Measurements from ENCODE around the gene WBP4.

The WBP4 gene

DNA sequence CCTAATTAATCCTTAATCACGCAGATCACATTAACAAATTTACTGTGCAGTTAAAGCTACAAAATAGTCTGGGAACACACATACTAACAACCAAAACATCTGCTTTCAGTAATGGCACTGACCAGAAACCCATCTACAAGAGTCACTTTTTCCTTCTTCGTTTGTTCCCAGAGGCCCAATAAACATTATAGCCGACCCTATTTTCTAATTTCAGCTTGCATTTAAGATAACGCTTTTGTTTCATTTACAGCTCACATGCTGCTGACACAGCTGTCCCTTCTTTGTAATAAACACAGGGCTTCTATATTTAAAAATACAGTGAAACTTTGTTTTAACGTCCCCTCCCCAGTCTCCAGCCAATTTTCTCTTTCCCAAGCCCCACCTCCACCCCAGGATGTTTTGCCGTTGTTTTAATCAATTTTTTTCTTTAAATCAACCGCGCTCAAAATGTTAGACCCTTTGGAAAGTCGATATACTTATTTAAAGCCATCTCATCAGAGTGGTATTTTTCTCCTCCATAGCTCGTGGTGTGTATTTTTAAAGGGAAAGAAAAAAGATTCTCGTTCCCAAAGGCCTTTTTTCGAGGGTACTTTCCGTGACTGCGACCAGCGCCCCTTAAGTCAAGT is 1.7 kb upstream of the WBP4 start:
- peaks cover 99% of the 10 kb centered on the region for H3K79me2 ChIP-seq (ENCODE audit: insufficient read depth, low read length)
- peaks cover 11% of the 10 kb centered on the region; the same call in 1 of the 2 replicates for H4K20me1 ChIP-seq (ENCODE audit: insufficient read depth, low read length)
- H3K27ac ChIP-seq (ENCODE audit: low read length): peak overlapping the region; percentile 98
- H3K4me1 ChIP-seq (ENCODE audit: insufficient read depth, low read length): peaks cover 70% of the 10 kb centered on the region
- ATAC-seq (ENCODE audit: insufficient read depth, low read depth) (no peak), DNase-seq (no peak)
- TF ChIP-seq, protein P1, sequence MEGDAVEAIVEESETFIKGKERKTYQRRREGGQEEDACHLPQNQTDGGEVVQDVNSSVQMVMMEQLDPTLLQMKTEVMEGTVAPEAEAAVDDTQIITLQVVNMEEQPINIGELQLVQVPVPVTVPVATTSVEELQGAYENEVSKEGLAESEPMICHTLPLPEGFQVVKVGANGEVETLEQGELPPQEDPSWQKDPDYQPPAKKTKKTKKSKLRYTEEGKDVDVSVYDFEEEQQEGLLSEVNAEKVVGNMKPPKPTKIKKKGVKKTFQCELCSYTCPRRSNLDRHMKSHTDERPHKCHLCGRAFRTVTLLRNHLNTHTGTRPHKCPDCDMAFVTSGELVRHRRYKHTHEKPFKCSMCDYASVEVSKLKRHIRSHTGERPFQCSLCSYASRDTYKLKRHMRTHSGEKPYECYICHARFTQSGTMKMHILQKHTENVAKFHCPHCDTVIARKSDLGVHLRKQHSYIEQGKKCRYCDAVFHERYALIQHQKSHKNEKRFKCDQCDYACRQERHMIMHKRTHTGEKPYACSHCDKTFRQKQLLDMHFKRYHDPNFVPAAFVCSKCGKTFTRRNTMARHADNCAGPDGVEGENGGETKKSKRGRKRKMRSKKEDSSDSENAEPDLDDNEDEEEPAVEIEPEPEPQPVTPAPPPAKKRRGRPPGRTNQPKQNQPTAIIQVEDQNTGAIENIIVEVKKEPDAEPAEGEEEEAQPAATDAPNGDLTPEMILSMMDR (IDR thresholded peaks at IDR 0.05; ENCODE audit: borderline replicate concordance, extremely low read depth, low read length, poor library complexity, severe bottlenecking): no peak
- no peak for TF ChIP-seq EZH2 (IDR thresholded peaks at IDR 0.05; ENCODE audit: borderline replicate concordance, low read depth, low read length, severe bottlenecking)
- peak overlapping the region; percentile 95 for H3K9ac ChIP-seq (ENCODE audit: low read depth, low read length)
- no peaks in the 10 kb centered on the region for H3K27me3 ChIP-seq (ENCODE audit: insufficient read depth, low read length, poor library complexity)
- peak overlapping the region; percentile 87 to 92 for H3K4me3 ChIP-seq (ENCODE audit: low read depth in 1 of 2, low read length in 2 of 2)
- peaks cover 11% of the 10 kb centered on the region for H3K36me3 ChIP-seq (ENCODE audit: insufficient read depth, low read length)
- peak overlapping the region; percentile 64 for H3K4me2 ChIP-seq (ENCODE audit: insufficient read depth, low read length)
- H3K9me3 ChIP-seq (ENCODE audit: insufficient read depth, low read length, severe bottlenecking): no peaks in the 10 kb centered on the region
- peak overlapping the region; percentile 92 for H2AFZ ChIP-seq (ENCODE audit: low read depth, low read length)

DNA sequence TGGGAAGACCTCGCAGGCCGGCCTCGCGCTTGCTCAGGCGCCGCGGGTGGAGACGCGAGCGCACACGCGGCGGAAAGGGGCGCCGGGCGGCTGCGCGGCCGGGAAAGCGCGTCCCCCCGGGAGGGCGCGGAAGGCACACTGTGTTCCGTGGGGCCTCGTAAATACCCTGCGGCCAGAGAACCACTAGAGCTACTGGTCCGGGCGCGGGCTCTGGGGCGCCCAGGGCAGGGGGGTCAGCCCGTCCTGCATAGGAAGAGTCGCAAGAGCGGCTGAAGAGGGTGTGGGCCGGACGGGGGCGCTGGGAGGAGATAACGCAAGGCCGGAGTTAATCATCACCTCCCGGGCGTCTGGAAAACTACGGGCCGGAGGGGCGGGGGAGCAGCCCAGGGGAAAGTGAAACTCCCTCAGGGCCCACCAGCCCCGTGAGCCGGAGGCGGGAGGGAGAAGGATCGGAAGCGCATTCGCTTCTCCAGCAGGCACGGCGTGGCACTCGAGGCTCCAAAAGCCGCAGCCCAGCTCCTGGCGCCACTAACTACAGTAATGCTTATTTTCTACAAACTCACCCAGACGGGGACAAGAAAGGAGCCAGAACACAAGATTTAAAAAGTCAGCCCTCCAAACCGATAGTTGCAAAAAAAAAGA is 1.1 kb upstream of the WBP4 start:
- H3K27me3 ChIP-seq (ENCODE audit: insufficient read depth, low read length, poor library complexity): no peaks in the 10 kb centered on the region
- no peaks in the 10 kb centered on the region for H3K9me3 ChIP-seq (ENCODE audit: insufficient read depth, low read length, severe bottlenecking)
- ATAC-seq (ENCODE audit: insufficient read depth, low read depth) (peak; percentile 60), DNase-seq (peak; percentile 85)
- H3K4me2 ChIP-seq (ENCODE audit: insufficient read depth, low read length): peak overlapping the region; percentile 64
- peaks cover 5% of the 10 kb centered on the region; the same call in 1 of the 2 replicates for H4K20me1 ChIP-seq (ENCODE audit: insufficient read depth, low read length)
- peaks cover 99% of the 10 kb centered on the region for H3K79me2 ChIP-seq (ENCODE audit: insufficient read depth, low read length)
- peak overlapping the region; percentile 87 to 92 for H3K4me3 ChIP-seq (ENCODE audit: low read depth in 1 of 2, low read length in 2 of 2)
- peaks cover 64% of the 10 kb centered on the region for H3K4me1 ChIP-seq (ENCODE audit: insufficient read depth, low read length)
- peak overlapping the region; percentile 95 for H3K9ac ChIP-seq (ENCODE audit: low read depth, low read length)
- H2AFZ ChIP-seq (ENCODE audit: low read depth, low read length): peak overlapping the region; percentile 92
- TF ChIP-seq, protein P1 (IDR thresholded peaks at IDR 0.05; ENCODE audit: borderline replicate concordance, extremely low read depth, low read length, poor library complexity, severe bottlenecking): peak; percentile 44
- no peak for TF ChIP-seq EZH2 (IDR thresholded peaks at IDR 0.05; ENCODE audit: borderline replicate concordance, low read depth, low read length, severe bottlenecking)
- peaks cover 15% of the 10 kb centered on the region for H3K36me3 ChIP-seq (ENCODE audit: insufficient read depth, low read length)
- H3K27ac ChIP-seq (ENCODE audit: low read length): peak overlapping the region; percentile 98

DNA sequence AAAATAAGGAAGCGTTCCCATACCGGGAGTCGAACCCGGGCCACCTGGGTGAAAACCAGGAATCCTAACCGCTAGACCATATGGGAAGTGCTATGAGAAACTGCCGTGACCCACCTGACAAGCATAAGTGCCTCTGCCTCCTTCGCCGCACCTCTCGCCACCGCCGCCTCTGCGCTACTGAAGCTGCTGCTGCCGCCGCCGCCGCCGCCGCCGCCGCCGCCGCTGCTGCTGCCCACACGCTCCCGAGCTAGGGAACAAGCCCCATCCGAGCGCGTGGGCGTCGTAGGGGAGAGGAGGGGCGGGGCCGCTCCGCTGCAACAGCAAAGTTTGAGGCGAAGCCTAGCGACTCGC is 610 bp upstream of the WBP4 start:
- Histone ChIP-seq H3K4me1 (ENCODE audit: insufficient read depth, low read length) (peaks cover 59% of the 10 kb centered on the region), H3K9ac (ENCODE audit: low read depth, low read length) (peak overlapping the region; percentile 95), H3K9me3 (ENCODE audit: insufficient read depth, low read length, severe bottlenecking) (no peaks in the 10 kb centered on the region), H2AFZ (ENCODE audit: low read depth, low read length) (peak overlapping the region; percentile 95), H3K4me2 (ENCODE audit: insufficient read depth, low read length) (peak overlapping the region; percentile 64), H3K36me3 (ENCODE audit: insufficient read depth, low read length) (peaks cover 20% of the 10 kb centered on the region), H3K4me3 (ENCODE audit: low read depth in 1 of 2, low read length in 2 of 2) (peak overlapping the region; percentile 87 to 92), H3K27ac (ENCODE audit: low read length) (peak overlapping the region; percentile 98), H3K79me2 (ENCODE audit: insufficient read depth, low read length) (peaks cover 99% of the 10 kb centered on the region), H4K20me1 (ENCODE audit: insufficient read depth, low read length) (peaks cover 5% of the 10 kb centered on the region; the same call in 1 of the 2 replicates), H3K27me3 (ENCODE audit: insufficient read depth, low read length, poor library complexity) (no peaks in the 10 kb centered on the region)
- DNase-seq: peak; percentile 88
- TF ChIP-seq, protein P1 (IDR thresholded peaks at IDR 0.05; ENCODE audit: borderline replicate concordance, extremely low read depth, low read length, poor library complexity, severe bottlenecking): no peak
- no peak for TF ChIP-seq EZH2 (IDR thresholded peaks at IDR 0.05; ENCODE audit: borderline replicate concordance, low read depth, low read length, severe bottlenecking)
- ATAC-seq (ENCODE audit: insufficient read depth, low read depth): peak; percentile 64

Measured in DND-41 (cell line).